VCaP (cell line): Measurements from ENCODE around the gene C10orf120.

Source experiments
- H3K27ac ChIP-seq: fragments of 450-650 bp; 2 replicates; pipeline ENCODE4 v1.5.1; 2017
- CTCF ChIP-seq: fragments of 450-650 bp; conservative IDR thresholded peaks from 2 replicates; pipeline ENCODE4 v1.5.1; 2017; ENCODE audit warnings: mild to moderate bottlenecking, moderate library complexity

Gene C10orf120

GRCh38 chr10:122699796-122700455, at the start of gene C10orf120:
TSS of gene C10orf120 (minus strand) at chr10:122699846. CDS start at chr10:122699790, 56 bp downstream.
- TF ChIP-seq CTCF: no peak

GRCh38 chr10:122748496-122748895, 48.9 kb upstream of the C10orf120 start:
- no peak for TF ChIP-seq CTCF

More at GRCh38 chr10:122699796-122700455, at the start of gene C10orf120:
- no peak within 1 kb of the TSS for H3K27ac ChIP-seq

GRCh38 chr10:122746408-122746807, 46.8 kb upstream of the C10orf120 start:
- no peak for TF ChIP-seq CTCF
- H3K27ac ChIP-seq: no peak overlapping the region

More at GRCh38 chr10:122748496-122748895, 48.9 kb upstream of the C10orf120 start:
- no peak overlapping the region for H3K27ac ChIP-seq

- TF ChIP-seq CTCF: no peak
- H3K27ac ChIP-seq: no peak overlapping the region
Observed at GRCh38 chr10:122744257-122744656, 44.6 kb upstream of the C10orf120 start.

- H3K27ac ChIP-seq: no peak overlapping the region
- no peak for TF ChIP-seq CTCF
Observed at GRCh38 chr10:122740640-122741039, 41.0 kb upstream of the C10orf120 start.

GRCh38 chr10:122738031-122738430, 38.4 kb upstream of the C10orf120 start:
- TF ChIP-seq CTCF: no peak

GRCh38 chr10:122733931-122734665, 34.5 kb upstream of the C10orf120 start:
- no peak for TF ChIP-seq CTCF
- no peak overlapping the region for H3K27ac ChIP-seq

More at GRCh38 chr10:122738031-122738430, 38.4 kb upstream of the C10orf120 start:
- H3K27ac ChIP-seq: no peak overlapping the region
